Parathyroid adenoma (tissue), 2 donors: Measurements from ENCODE around the gene FBXW10B.
"Not testable (repeated sequence)": the region's sequence is repeated elsewhere in the genome, so short reads cannot be mapped to it uniquely, and the experiment has no call there.

Experiments
- H2AFZ ChIP-seq: fragments of 300-600 bp; sonication (generic); one replicate; pipeline ENCODE4 v1.7.0; 2017; ENCODE audit warnings: antibody characterized with exemption, mild to moderate bottlenecking
- H3K27ac ChIP-seq: fragments of 300-600 bp; sonication (generic); one replicate; pipeline ENCODE4 v1.7.0; 2017
- H3K27me3 ChIP-seq: fragments of 300-600 bp; sonication (generic); one replicate; pipeline ENCODE4 v1.7.0; 2017; ENCODE audit warnings: low read length; ENCODE audit not compliant: control insufficient read depth, insufficient read depth
- H3K36me3 ChIP-seq: fragments of 300-600 bp; sonication (generic); one replicate; pipeline ENCODE4 v1.7.0; 2017; ENCODE audit warnings: low read length; ENCODE audit not compliant: control insufficient read depth, insufficient read depth
- H3K4me1 ChIP-seq: fragments of 300-600 bp; sonication (generic); one replicate; pipeline ENCODE4 v1.7.0; 2017; ENCODE audit warnings: control low read depth
- H3K4me2 ChIP-seq: fragments of 300-600 bp; sonication (generic); one replicate; pipeline ENCODE4 v1.7.0; 2017; ENCODE audit warnings: low read length
- H3K4me3 ChIP-seq: fragments of 300-600 bp; sonication (generic); one replicate; pipeline ENCODE4 v1.7.0; 2017; ENCODE audit warnings: low read depth, low read length
- H3K79me2 ChIP-seq: fragments of 300-600 bp; sonication (generic); one replicate; pipeline ENCODE4 v1.7.0; 2017; ENCODE audit warnings: control low read depth
- H3K9ac ChIP-seq: fragments of 300-600 bp; sonication (generic); one replicate; pipeline ENCODE4 v1.7.0; 2017; ENCODE audit warnings: mild to moderate bottlenecking
- H3K9me3 ChIP-seq: fragments of 300-600 bp; sonication (generic); one replicate; pipeline ENCODE4 v1.7.0; 2017; ENCODE audit warnings: low read length; ENCODE audit not compliant: control insufficient read depth
- donor health status: primary hyperparathyroidism.

Gene FBXW10B

GRCh38 chr17:15623255-15623654 is 3.8 kb upstream of the FBXW10B start:
- H3K9ac ChIP-seq, H3K27ac ChIP-seq, H3K9me3 ChIP-seq, H3K4me3 ChIP-seq, H3K27me3 ChIP-seq, H3K36me3 ChIP-seq, H3K4me1 ChIP-seq, H2AFZ ChIP-seq, H3K4me2 ChIP-seq, H3K79me2 ChIP-seq: not testable (repeated sequence)

GRCh38 chr17:15622124-15622523 is 2.6 kb upstream of the FBXW10B start:
- H3K9ac ChIP-seq, H2AFZ ChIP-seq, H3K9me3 ChIP-seq, H3K4me2 ChIP-seq, H3K27me3 ChIP-seq, H3K4me3 ChIP-seq, H3K4me1 ChIP-seq, H3K27ac ChIP-seq, H3K79me2 ChIP-seq, H3K36me3 ChIP-seq: not testable (repeated sequence)

GRCh38 chr17:15616828-15617227 is 2.7 kb downstream of the FBXW10B start:
- not testable (repeated sequence) for H3K4me2 ChIP-seq, H3K27ac ChIP-seq, H3K79me2 ChIP-seq, H3K4me1 ChIP-seq, H3K36me3 ChIP-seq, H2AFZ ChIP-seq, H3K9me3 ChIP-seq, H3K27me3 ChIP-seq, H3K9ac ChIP-seq, H3K4me3 ChIP-seq

GRCh38 chr17:15615850-15616249 is 3.7 kb downstream of the FBXW10B start:
- H3K4me2 ChIP-seq, H3K9me3 ChIP-seq, H3K79me2 ChIP-seq, H3K36me3 ChIP-seq, H3K27ac ChIP-seq, H3K4me3 ChIP-seq, H2AFZ ChIP-seq, H3K4me1 ChIP-seq, H3K27me3 ChIP-seq, H3K9ac ChIP-seq: not testable (repeated sequence)

GRCh38 chr17:15613111-15613510 is 6.4 kb downstream of the FBXW10B start:
- not testable (repeated sequence) for H2AFZ ChIP-seq, H3K9ac ChIP-seq, H3K27ac ChIP-seq, H3K27me3 ChIP-seq, H3K9me3 ChIP-seq, H3K4me2 ChIP-seq, H3K79me2 ChIP-seq, H3K4me1 ChIP-seq, H3K4me3 ChIP-seq, H3K36me3 ChIP-seq

GRCh38 chr17:15592960-15593359 is 26.5 kb downstream of the FBXW10B start:
- not testable (repeated sequence) for H3K36me3 ChIP-seq, H3K27ac ChIP-seq, H3K9ac ChIP-seq, H3K9me3 ChIP-seq, H3K79me2 ChIP-seq, H3K4me3 ChIP-seq, H3K4me2 ChIP-seq, H2AFZ ChIP-seq, H3K4me1 ChIP-seq, H3K27me3 ChIP-seq

- H2AFZ ChIP-seq, H3K4me3 ChIP-seq, H3K27ac ChIP-seq, H3K4me1 ChIP-seq, H3K4me2 ChIP-seq, H3K9ac ChIP-seq, H3K79me2 ChIP-seq, H3K9me3 ChIP-seq, H3K36me3 ChIP-seq, H3K27me3 ChIP-seq: not testable (repeated sequence)
Measured at GRCh38 chr17:15591986-15592385, 27.5 kb downstream of the FBXW10B start.

- not testable (repeated sequence) for H3K79me2 ChIP-seq, H3K27ac ChIP-seq, H3K4me3 ChIP-seq, H3K36me3 ChIP-seq, H3K27me3 ChIP-seq, H3K9ac ChIP-seq, H3K4me2 ChIP-seq, H3K4me1 ChIP-seq, H2AFZ ChIP-seq, H3K9me3 ChIP-seq
Measured at GRCh38 chr17:15590844-15591243, 28.7 kb downstream of the FBXW10B start.

- H3K9ac ChIP-seq = not testable (repeated sequence)
Measured at GRCh38 chr17:15589544-15590536, 29.7 kb downstream of the FBXW10B start.

GRCh38 chr17:15588017-15588416 is 31.5 kb downstream of the FBXW10B start:
- not testable (repeated sequence) for H3K9me3 ChIP-seq, H2AFZ ChIP-seq, H3K9ac ChIP-seq, H3K27ac ChIP-seq, H3K79me2 ChIP-seq, H3K27me3 ChIP-seq, H3K4me1 ChIP-seq, H3K4me3 ChIP-seq, H3K36me3 ChIP-seq, H3K4me2 ChIP-seq

More at GRCh38 chr17:15589544-15590536, 29.7 kb downstream of the FBXW10B start:
- H3K27me3 ChIP-seq, H3K4me1 ChIP-seq, H3K36me3 ChIP-seq, H3K4me3 ChIP-seq, H2AFZ ChIP-seq, H3K9me3 ChIP-seq, H3K4me2 ChIP-seq, H3K27ac ChIP-seq, H3K79me2 ChIP-seq: not testable (repeated sequence)

- H3K36me3 ChIP-seq, H3K9me3 ChIP-seq, H3K4me1 ChIP-seq, H2AFZ ChIP-seq, H3K79me2 ChIP-seq, H3K4me3 ChIP-seq, H3K9ac ChIP-seq, H3K27ac ChIP-seq, H3K4me2 ChIP-seq, H3K27me3 ChIP-seq: not testable (repeated sequence)
Measured at GRCh38 chr17:15583313-15583712, 36.2 kb downstream of the FBXW10B start.
